ENCODE measurements around the gene TAF4B. TPM values are rescaled to one million over a fixed set of nuclear protein-coding genes. Genes with fewer than 3 reads are reported as not detected.
A peak's percentile ranks its signal among the peaks of the same experiment; 100 is the strongest.
"Not testable (repeated sequence)": the region's sequence is repeated elsewhere in the genome, so short reads cannot be mapped to it uniquely, and the experiment has no call there.

TAF4B gene
- total RNA-seq, 2 donors from 2014 or later, result 12.8 to 14.1 TPM

GRCh38 chr18:26225022-26225693 lies 1.1 kb upstream of the TAF4B start:
- no peaks in the 10 kb centered on the region for H3K27me3 Mint-ChIP-seq
- H3K4me1 Mint-ChIP-seq, result peaks cover 19% of the 10 kb centered on the region
- H3K27ac Mint-ChIP-seq, result peak overlapping the region; percentile 87
- ATAC-seq (replicated peaks), result no peak
- H3K4me3 Mint-ChIP-seq, result peak overlapping the region; percentile 94
- H3K36me3 Mint-ChIP-seq (ENCODE audit: low read depth), result no peaks in the 10 kb centered on the region
- no peaks in the 10 kb centered on the region for H3K9me3 Mint-ChIP-seq

DNA sequence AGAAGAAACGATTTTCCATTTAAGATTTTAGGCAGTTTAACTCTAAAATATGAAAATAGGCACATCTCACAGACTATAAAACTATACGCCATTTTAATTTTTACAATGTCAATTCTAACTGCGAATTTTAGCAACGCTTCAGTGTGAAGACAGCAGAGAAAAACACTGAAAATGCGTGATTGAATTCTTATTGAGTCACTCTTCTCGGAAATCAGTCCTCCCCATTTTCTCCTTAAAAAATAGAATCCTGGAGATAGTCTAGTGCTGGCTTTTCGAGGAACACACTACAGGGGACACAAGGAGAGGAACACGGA lies 373 bp upstream of the TAF4B start:
- H3K36me3 Mint-ChIP-seq (ENCODE audit: low read depth), result no peaks in the 10 kb centered on the region
- peak; percentile 37 for ATAC-seq (replicated peaks)

GRCh38 chr18:26227051-26227670 lies 916 bp downstream of the TAF4B start:
- Mint-ChIP-seq H3K4me1 (peaks cover 25% of the 10 kb centered on the region), H3K9me3 (no peaks in the 10 kb centered on the region), H3K4me3 (peak overlapping the region; percentile 94), H3K27me3 (no peaks in the 10 kb centered on the region), H3K36me3 (ENCODE audit: low read depth) (no peaks in the 10 kb centered on the region), H3K27ac (peak overlapping the region; percentile 75)
- ATAC-seq (replicated peaks), result no peak

More for the DNA sequence above, 373 bp upstream of the TAF4B start:
- Mint-ChIP-seq H3K27ac (peak overlapping the region; percentile 87), H3K27me3 (no peaks in the 10 kb centered on the region), H3K4me1 (peaks cover 25% of the 10 kb centered on the region), H3K9me3 (no peaks in the 10 kb centered on the region), H3K4me3 (peak overlapping the region; percentile 94)

DNA sequence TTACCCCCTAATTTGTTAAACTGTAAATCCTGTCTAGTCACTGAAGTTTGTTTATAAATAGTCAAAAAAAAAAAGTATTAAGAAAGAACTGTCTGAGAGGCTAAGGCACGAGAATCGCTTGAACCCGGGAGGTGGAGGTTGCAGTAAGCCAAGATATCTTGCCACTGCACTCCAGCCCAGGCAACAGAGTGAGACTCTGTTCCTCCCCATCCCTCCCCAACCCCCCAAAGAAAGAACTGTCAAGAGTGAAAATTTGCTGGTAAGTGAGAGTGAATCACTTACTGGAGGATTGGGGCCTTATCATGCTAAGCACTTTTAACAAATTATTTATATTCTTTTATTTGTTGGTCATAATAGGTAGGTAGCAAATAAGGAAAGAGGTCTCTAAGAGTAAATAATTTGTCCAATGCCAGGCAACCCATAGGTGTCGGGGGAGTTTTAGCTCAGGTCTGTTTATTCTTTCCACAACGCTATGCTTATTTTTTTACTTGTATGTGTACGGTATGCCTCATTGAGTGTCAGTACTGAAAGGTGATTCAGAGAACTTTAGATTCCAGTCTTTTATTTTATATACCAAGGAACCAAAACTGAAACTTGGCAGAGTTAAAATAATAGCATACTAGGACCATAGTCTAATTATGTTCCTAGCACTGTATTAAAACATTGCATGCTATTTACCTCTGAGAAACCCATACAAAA lies 2.5 kb downstream of the TAF4B start:
- peak overlapping the region; percentile 94 for H3K4me3 Mint-ChIP-seq
- H3K27ac Mint-ChIP-seq, result peak overlapping the region; percentile 75
- H3K4me1 Mint-ChIP-seq, result peaks cover 31% of the 10 kb centered on the region
- no peaks in the 10 kb centered on the region for H3K9me3 Mint-ChIP-seq
- no peaks in the 10 kb centered on the region for H3K36me3 Mint-ChIP-seq (ENCODE audit: low read depth)
- peak; percentile 27 for ATAC-seq (replicated peaks)
- no peaks in the 10 kb centered on the region for H3K27me3 Mint-ChIP-seq

DNA sequence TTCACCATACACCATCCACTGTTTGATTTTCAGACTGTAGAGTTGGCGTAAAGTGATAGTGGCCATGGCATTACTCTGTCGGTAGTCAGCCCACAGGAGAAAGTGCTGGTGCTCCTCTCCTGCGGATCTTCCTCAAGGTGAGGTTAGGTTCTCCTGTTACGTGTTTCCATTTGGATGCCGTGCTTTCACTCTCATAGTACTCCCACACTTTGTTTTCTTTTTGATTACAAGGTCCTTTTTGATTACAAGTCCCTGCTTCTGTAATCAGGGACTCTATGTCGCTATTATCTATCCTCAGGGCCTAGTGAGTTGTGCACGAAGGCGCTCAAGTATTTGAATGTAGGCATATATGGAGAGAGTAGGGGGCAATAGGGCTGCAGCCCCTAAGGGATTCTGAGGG lies 4.3 kb downstream of the TAF4B start:
- Mint-ChIP-seq H3K4me3 (no peak overlapping the region), H3K4me1 (peaks cover 34% of the 10 kb centered on the region), H3K27ac (no peak overlapping the region), H3K27me3 (no peaks in the 10 kb centered on the region), H3K9me3 (no peaks in the 10 kb centered on the region), H3K36me3 (ENCODE audit: low read depth) (no peaks in the 10 kb centered on the region)
- no peak for ATAC-seq (replicated peaks)

DNA sequence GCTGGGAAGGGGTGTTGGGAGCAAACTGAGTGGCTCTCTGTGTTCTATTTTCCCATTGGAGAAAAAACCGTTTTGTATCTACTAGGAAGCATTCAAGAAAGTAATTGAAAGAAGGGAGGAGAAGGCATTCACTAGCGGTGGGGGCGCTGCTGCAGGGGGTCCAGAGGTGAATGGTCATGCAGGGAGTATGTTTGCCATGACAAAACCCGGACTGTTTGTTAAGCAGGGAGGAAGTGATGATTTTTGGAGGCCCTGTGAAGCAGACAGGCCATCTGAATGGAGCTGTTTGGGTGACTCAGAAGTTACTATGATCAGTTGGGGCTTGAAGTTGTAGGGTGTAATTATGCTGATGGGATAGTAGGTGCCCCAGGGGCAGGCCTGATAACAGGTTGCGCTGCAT lies 7.0 kb downstream of the TAF4B start:
- H3K9me3 Mint-ChIP-seq, result no peaks in the 10 kb centered on the region
- H3K36me3 Mint-ChIP-seq (ENCODE audit: low read depth), result no peaks in the 10 kb centered on the region
- H3K4me3 Mint-ChIP-seq, result no peak overlapping the region
- no peaks in the 10 kb centered on the region for H3K27me3 Mint-ChIP-seq
- peaks cover 25% of the 10 kb centered on the region for H3K4me1 Mint-ChIP-seq
- no peak overlapping the region for H3K27ac Mint-ChIP-seq
- ATAC-seq (replicated peaks), result no peak

DNA sequence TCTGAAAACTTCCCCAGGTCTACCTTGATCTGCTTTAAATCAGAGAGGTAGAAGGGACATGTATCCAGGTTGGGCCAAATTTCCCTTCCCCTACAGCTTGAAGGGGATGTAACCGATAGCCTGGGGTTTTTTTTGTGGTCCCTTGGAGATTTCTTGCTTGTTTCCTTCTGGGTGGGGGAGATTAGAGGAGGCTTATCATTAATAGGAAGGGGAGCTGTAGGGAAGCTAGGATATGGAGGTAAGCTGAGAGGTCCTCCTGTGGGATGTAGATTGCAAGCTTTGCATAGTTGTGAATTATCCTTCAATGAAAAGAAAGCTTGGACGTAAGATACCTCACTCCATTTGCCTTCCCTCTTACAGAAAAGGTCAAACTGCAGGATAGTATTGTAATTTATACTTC lies 11.1 kb downstream of the TAF4B start:
- peaks cover 12% of the 10 kb centered on the region for H3K4me1 Mint-ChIP-seq
- H3K27me3 Mint-ChIP-seq; H3K36me3 Mint-ChIP-seq (ENCODE audit: low read depth); H3K4me3 Mint-ChIP-seq; ATAC-seq (replicated peaks); H3K27ac Mint-ChIP-seq; H3K9me3 Mint-ChIP-seq: not testable (repeated sequence)

DNA sequence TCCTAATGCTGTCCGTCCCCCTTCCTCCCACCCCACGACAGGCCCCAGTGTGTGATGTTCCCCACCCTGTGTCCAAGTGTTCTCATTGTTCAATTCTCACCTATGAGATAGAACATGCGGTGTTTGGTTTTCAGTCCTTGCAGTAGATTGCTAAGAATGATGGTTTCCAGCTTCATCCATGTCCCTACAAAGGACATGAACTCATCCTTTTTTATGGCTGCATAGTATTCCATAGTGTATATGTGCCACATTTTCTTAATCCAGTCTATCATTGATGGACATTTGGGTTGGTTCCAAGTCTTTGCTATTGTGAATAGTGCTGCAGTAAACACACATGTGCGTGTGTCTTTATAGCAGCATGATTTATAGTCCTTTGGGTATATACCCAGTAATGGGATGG lies 12.5 kb downstream of the TAF4B start:
- not testable (repeated sequence) for H3K4me1 Mint-ChIP-seq; H3K36me3 Mint-ChIP-seq (ENCODE audit: low read depth); H3K27me3 Mint-ChIP-seq; H3K27ac Mint-ChIP-seq; H3K9me3 Mint-ChIP-seq; H3K4me3 Mint-ChIP-seq; ATAC-seq (replicated peaks)

DNA sequence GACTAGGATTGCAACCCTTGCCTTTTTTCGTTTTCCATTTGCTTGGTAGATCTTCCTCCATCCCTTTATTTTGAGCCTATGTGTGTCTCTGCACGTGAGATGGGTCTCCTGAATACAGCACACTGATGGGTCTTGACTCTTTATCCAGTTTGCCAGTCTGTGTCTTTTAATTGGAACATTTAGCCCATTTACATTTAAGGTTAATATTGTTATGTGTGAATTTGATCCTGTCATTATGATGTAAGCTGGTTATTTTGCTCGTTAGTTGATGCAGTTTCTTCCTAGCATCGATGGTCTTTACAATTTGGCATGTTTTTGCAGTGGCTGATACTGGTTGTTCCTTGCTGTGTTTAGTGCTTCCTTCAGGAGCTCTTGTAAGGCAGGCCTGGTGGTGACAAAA lies 16.1 kb downstream of the TAF4B start:
- H3K27me3 Mint-ChIP-seq; H3K4me1 Mint-ChIP-seq; H3K9me3 Mint-ChIP-seq; H3K36me3 Mint-ChIP-seq (ENCODE audit: low read depth); ATAC-seq (replicated peaks); H3K4me3 Mint-ChIP-seq; H3K27ac Mint-ChIP-seq: not testable (repeated sequence)

DNA sequence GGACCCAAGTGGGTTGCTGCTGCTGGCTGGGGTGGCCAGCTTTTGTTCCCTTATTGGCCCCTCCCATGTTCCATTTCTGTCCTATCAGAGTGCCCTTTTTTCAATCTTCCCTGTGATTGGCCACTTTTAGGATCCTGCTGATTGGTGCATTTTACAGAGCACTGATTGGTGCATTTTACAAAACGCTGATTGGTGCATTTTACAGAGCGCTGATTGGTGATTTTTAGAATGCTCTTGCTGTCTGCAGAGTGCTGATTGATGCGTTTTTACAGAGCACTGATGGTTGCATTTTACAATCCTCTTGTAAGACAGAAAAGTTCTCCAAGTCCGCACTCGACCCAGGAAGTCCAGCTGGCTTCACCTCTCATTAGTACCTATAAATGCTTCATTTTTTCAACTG lies 19.2 kb downstream of the TAF4B start:
- not testable (repeated sequence) for H3K4me3 Mint-ChIP-seq; H3K9me3 Mint-ChIP-seq; H3K27ac Mint-ChIP-seq; H3K4me1 Mint-ChIP-seq; H3K36me3 Mint-ChIP-seq (ENCODE audit: low read depth); H3K27me3 Mint-ChIP-seq; ATAC-seq (replicated peaks)

GRCh38 chr18:26252411-26252810 lies 26.2 kb downstream of the TAF4B start:
- no peak overlapping the region for H3K27ac Mint-ChIP-seq
- H3K36me3 Mint-ChIP-seq (ENCODE audit: low read depth), result no peaks in the 10 kb centered on the region
- no peaks in the 10 kb centered on the region for H3K27me3 Mint-ChIP-seq
- peaks cover 5% of the 10 kb centered on the region for H3K4me1 Mint-ChIP-seq
- no peak for ATAC-seq (replicated peaks)
- no peak overlapping the region for H3K4me3 Mint-ChIP-seq
- no peaks in the 10 kb centered on the region for H3K9me3 Mint-ChIP-seq

DNA sequence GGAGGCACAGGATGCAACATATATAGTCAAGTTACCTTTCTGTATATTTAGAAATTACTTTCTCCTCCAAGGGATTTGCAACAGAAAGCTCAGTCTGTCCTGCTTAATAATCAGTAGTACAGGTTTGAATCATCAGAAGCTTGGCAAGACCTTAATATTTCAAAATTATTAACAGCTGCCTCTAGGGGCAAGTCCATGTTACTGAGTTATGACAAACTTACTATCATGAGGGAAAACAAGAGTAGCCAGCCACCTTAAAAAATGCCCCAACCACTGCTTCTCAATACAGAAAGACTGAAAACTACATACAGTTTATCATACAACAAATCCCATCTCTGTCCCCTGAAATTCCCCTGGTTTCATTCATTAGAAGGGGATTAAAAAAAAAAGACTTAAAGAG lies 28.6 kb downstream of the TAF4B start:
- not testable (repeated sequence) for H3K27ac Mint-ChIP-seq; H3K9me3 Mint-ChIP-seq; H3K4me1 Mint-ChIP-seq; ATAC-seq (replicated peaks); H3K27me3 Mint-ChIP-seq; H3K36me3 Mint-ChIP-seq (ENCODE audit: low read depth); H3K4me3 Mint-ChIP-seq

GRCh38 chr18:26255695-26256622 lies 29.7 kb downstream of the TAF4B start:
- H3K27me3 Mint-ChIP-seq, result no peaks in the 10 kb centered on the region
- peaks cover 5% of the 10 kb centered on the region for H3K4me1 Mint-ChIP-seq
- peak overlapping the region; percentile 18 for H3K27ac Mint-ChIP-seq
- H3K9me3 Mint-ChIP-seq, result no peaks in the 10 kb centered on the region
- no peak for ATAC-seq (replicated peaks)
- H3K36me3 Mint-ChIP-seq (ENCODE audit: low read depth), result no peaks in the 10 kb centered on the region
- H3K4me3 Mint-ChIP-seq, result no peak overlapping the region

DNA sequence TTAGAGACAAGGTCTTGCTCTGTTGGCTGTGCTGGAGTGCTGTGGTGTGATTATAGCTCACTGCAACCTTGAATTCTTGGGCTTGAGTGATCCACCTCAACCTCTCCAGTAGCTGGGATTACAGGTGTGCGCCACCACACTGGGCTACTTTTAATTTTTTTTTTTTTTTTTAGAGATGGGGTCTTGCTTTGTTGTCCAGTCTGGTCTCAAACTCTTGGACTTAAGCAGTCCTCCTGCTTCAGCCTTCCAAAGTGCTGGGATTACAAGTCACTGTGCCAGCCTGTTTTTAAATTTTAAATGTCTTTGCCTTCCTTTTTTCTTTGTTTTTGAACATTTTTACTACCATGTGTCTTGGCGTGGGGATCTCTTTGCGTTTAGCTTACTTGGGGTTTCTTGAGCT lies 32.5 kb downstream of the TAF4B start:
- H3K27me3 Mint-ChIP-seq, result no peaks in the 10 kb centered on the region
- H3K27ac Mint-ChIP-seq, result no peak overlapping the region
- H3K9me3 Mint-ChIP-seq, result no peaks in the 10 kb centered on the region
- H3K4me3 Mint-ChIP-seq, result no peak overlapping the region
- no peak for ATAC-seq (replicated peaks)
- H3K4me1 Mint-ChIP-seq, result peaks cover 5% of the 10 kb centered on the region
- H3K36me3 Mint-ChIP-seq (ENCODE audit: low read depth), result no peaks in the 10 kb centered on the region

All from activated T-helper 17 cell treated with anti-CD3 and anti-CD28 coated beads, Interleukin-2, amount 50 U/mL, for 72 hours (primary cell).